Measurements from ENCODE around the gene NRP1.

DNA sequence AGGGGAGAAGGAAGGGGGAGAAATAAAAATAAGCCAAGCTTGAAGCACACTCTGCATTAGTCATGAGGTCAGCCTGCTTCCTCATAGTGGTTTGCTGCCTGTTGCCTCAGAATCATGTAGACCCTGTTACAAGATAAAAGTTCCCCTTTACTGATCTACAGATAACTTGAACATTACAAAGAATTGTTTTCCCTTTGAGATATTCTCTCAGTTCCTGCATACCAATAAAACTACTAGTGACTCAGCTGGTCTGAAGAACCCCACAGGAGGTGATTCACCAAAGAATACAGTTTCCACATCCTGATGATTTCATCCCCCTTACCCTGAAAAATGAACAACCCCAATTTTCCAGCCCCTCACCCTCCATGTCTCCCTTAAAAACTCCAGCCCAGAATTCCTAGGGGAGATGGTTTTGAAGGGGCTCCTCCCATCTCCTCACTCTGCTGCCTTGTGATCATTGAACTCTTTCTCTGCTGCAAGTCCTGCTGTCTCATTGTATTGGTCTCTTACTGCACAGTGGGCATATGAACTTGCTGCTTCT is 31.5 kb upstream of the NRP1 start:
- TF ChIP-seq, protein P1, sequence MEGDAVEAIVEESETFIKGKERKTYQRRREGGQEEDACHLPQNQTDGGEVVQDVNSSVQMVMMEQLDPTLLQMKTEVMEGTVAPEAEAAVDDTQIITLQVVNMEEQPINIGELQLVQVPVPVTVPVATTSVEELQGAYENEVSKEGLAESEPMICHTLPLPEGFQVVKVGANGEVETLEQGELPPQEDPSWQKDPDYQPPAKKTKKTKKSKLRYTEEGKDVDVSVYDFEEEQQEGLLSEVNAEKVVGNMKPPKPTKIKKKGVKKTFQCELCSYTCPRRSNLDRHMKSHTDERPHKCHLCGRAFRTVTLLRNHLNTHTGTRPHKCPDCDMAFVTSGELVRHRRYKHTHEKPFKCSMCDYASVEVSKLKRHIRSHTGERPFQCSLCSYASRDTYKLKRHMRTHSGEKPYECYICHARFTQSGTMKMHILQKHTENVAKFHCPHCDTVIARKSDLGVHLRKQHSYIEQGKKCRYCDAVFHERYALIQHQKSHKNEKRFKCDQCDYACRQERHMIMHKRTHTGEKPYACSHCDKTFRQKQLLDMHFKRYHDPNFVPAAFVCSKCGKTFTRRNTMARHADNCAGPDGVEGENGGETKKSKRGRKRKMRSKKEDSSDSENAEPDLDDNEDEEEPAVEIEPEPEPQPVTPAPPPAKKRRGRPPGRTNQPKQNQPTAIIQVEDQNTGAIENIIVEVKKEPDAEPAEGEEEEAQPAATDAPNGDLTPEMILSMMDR (IDR thresholded peaks at IDR 0.05; ENCODE audit: low read depth, low read length, missing input control), result no peak
- TF ChIP-seq EGR1 (IDR thresholded peaks at IDR 0.05; ENCODE audit: low read depth in 2 of 2), result no peak
- TF ChIP-seq TAF1 (conservative IDR thresholded peaks at IDR 0.05), result no peak
- TF ChIP-seq, protein P2, sequence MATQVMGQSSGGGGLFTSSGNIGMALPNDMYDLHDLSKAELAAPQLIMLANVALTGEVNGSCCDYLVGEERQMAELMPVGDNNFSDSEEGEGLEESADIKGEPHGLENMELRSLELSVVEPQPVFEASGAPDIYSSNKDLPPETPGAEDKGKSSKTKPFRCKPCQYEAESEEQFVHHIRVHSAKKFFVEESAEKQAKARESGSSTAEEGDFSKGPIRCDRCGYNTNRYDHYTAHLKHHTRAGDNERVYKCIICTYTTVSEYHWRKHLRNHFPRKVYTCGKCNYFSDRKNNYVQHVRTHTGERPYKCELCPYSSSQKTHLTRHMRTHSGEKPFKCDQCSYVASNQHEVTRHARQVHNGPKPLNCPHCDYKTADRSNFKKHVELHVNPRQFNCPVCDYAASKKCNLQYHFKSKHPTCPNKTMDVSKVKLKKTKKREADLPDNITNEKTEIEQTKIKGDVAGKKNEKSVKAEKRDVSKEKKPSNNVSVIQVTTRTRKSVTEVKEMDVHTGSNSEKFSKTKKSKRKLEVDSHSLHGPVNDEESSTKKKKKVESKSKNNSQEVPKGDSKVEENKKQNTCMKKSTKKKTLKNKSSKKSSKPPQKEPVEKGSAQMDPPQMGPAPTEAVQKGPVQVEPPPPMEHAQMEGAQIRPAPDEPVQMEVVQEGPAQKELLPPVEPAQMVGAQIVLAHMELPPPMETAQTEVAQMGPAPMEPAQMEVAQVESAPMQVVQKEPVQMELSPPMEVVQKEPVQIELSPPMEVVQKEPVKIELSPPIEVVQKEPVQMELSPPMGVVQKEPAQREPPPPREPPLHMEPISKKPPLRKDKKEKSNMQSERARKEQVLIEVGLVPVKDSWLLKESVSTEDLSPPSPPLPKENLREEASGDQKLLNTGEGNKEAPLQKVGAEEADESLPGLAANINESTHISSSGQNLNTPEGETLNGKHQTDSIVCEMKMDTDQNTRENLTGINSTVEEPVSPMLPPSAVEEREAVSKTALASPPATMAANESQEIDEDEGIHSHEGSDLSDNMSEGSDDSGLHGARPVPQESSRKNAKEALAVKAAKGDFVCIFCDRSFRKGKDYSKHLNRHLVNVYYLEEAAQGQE (IDR thresholded peaks at IDR 0.05), result no peak
- no peak for TF ChIP-seq FOXA1 (IDR thresholded peaks at IDR 0.05)
- no peak for TF ChIP-seq SP1 (IDR thresholded peaks at IDR 0.05)
- no peak for TF ChIP-seq RAD21 (IDR thresholded peaks at IDR 0.05)
- TF ChIP-seq, protein P3, sequence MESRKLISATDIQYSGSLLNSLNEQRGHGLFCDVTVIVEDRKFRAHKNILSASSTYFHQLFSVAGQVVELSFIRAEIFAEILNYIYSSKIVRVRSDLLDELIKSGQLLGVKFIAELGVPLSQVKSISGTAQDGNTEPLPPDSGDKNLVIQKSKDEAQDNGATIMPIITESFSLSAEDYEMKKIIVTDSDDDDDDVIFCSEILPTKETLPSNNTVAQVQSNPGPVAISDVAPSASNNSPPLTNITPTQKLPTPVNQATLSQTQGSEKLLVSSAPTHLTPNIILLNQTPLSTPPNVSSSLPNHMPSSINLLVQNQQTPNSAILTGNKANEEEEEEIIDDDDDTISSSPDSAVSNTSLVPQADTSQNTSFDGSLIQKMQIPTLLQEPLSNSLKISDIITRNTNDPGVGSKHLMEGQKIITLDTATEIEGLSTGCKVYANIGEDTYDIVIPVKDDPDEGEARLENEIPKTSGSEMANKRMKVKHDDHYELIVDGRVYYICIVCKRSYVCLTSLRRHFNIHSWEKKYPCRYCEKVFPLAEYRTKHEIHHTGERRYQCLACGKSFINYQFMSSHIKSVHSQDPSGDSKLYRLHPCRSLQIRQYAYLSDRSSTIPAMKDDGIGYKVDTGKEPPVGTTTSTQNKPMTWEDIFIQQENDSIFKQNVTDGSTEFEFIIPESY (IDR thresholded peaks at IDR 0.05), result no peak
- TF ChIP-seq, protein P4, sequence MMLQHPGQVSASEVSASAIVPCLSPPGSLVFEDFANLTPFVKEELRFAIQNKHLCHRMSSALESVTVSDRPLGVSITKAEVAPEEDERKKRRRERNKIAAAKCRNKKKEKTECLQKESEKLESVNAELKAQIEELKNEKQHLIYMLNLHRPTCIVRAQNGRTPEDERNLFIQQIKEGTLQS (IDR thresholded peaks at IDR 0.05), result no peak
